GM18499 (cell line): ENCODE results near the gene NABP1.

ENCODE experiments used
- ATAC-seq: cut with Tn5 transposase; IDR thresholded peaks from one replicate; pipeline ENCODE4 v1.9.1; 2021; ENCODE audit warnings: moderate number of reproducible peaks; ENCODE audit not compliant: insufficient read depth, unreplicated experiment

Gene NABP1

DNA sequence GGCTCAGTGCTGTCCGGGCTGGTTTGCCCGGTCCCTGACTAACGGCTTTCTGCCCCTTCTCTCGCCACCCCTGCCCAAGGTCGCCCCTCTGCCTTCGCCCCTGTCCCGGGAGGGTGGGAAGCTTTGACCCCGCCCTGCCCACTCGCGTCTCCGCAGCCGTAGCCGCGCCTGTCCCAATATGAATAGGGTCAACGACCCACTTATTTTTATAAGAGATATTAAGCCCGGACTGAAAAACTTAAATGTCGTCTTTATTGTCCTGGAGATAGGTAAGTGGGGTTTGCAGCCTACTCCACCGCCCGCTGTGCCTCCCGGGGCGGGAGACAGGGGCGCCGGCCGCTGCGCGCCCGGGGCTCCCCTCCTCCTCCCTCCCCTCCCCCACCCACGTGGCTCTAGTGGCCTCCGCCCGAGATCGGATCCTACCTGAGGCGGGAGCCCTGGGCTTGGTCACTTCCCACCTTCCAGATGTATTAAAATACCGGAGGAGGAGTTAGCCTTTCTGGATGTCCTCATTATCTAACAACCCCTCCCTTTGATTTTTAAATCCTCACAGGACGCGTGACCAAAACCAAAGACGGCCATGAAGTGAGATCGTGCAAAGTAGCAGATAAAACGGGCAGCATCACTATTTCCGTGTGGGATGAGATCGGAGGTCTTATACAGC, 633 bp downstream of the NABP1 start:
- peak; percentile 1 for ATAC-seq

DNA sequence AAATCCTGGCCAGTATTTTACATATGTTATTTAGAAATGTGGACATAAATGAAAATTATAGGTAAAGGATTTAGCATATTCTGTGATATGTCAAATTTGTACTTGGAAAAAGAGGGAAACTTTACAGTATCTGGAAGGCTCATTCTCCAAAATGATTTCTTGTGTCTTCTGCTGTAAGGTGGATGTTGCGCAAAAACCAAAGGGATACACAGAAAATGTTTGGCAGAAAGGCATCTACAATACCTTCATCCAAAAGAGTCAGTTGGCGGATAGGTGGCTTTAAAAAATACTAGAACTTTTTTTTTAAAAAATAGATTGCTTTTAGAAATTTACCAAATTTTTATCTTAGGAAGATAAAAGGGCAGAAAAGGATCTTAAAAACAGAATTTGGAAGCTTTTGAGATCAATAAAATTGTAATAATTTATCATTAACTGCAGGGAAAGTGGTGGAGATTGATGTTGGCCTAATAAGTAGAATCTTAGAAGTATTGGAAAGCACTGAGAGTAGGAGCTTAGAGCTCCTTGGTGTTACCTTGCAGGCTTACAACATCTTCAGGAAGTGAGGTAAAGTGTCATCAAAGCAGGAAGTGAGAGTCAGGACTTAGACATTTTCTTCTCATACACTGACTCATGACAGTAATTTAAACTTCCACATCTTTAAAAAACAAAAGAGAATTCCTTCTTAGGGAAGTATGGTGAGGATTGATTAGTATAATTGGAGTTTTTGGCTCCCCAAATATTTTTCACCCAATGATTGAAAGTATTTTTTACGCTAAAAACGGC, 2.1 kb downstream of the NABP1 start:
- ATAC-seq: peak; percentile 22

DNA sequence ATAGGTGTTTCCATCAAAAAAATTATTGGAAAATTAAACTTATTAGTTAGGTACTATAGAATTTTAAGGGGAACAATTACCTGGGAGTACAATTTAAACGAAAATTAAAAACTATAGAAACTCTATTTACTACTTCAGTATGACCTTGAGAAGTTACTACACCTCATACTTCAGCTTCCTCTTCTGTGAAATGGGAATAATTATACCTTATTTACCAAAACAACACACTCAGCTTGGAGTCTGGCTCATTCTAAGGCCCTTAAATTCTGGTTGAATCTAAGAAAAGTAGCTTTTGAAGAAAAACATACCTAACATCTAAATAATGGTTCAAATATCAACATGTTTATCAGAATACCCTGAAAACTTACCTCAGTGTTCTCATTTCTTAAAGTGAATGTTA, 2.7 kb downstream of the NABP1 start:
- ATAC-seq: no peak

DNA sequence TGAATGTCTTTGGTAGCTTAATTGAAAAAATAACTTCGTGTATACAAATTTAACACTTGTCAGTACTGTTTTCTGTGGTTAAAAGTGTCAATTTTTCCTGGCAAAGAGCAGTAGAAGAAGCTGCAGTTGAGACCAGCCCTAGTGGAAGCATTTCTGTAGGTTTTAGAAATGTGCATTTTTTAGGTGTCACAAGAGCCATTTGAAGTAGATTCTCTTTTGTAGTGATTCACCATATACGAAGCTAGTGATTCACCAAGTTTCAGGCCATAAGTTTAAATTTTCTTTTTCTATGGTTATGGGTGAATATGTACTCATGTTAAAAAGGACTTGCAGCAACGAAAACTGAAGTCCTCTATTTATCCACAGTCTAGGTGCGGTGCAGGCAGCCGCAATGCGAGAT, 4.2 kb downstream of the NABP1 start:
- ATAC-seq: no peak

DNA sequence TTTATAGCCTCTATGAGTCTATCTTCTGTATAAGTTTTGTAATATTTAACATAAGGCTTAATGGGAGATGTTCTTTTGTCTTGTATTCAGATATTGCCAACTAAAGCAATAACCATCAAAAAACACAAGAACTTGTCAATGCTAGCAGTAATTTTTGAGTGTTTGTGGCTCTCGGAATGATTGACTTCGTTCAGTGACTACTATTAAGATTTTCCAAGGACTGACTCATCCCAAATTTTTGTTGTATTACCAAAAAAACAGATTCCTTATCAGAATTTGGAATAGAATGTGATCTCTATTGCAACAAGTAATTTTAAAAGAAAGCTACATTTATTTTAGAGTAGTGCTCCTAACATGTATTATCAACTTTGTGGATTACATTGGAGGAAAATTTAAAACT, 8.1 kb downstream of the NABP1 start:
- ATAC-seq: no peak

DNA sequence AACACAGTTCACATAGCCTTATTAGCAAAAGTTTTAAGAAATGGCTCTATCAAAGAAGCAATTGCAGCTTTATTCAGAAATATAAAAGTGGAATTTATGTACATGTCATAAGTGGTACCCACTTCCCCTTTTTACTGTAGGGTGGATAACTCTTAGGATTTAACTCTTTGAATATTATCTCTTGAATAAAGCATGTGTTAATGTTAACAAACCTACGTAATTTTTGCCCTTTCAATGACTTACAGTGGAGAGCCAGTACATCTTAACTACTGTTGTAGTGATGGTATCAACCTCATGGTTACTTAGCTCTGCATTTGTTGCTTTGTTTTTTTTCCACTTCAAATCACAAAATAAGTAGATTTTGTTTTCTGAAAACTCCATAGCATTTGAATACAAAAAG, 8.8 kb downstream of the NABP1 start:
- ATAC-seq: no peak

DNA sequence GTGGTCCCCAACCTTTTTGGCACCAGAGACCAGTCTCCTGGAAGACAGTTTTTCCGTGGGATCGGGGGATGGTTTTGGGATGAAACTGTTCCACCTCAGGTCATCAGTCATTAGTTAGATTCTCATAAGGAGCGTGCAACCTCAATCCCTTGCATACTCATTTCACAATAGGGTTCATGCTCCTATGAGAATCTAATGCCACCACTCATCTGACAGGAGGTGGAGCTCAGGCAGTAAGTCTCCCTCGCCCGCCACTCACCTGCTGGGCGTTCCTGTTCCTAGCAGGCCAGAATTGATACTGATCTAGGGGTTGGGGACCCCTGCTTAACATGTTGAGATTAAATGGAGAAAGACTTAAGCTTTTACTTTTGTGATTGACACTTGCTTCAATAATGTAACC, 9.9 kb downstream of the NABP1 start:
- ATAC-seq: no peak

DNA sequence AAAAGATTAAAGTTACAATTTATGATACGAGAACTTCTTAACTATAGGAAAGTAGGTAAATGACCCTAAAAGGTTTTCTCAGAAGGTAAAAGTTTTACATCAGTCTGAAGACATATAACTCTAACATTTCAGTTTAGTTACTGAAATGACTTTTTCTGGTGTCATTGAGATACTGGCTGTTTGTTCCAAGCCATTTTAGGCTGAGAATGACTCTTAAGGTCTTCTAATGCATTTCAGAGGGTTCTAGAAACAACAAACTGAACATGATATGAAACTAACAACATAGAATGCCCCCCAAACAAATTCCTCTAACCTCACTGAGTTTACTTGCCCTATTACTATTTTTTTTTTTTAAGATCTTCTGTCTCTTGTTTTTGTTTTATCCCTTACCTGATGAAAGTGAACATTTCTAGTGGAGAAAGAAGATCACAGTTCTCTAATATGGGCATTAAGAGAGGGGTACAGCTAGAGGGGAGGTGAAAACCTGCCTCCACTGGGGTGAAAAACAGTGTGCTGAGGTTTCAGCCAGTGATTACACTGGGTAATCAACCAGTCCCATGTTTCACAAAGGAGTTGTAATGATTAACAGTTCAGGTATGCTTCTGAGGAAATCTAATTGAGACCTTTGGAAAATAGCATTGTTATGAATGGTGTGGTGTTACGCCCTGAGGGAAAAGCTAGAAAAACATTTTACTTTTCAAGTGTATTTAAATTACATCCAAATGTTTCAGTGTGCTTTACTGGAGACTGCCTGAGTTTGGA, 11.2 kb downstream of the NABP1 start:
- ATAC-seq: no peak

DNA sequence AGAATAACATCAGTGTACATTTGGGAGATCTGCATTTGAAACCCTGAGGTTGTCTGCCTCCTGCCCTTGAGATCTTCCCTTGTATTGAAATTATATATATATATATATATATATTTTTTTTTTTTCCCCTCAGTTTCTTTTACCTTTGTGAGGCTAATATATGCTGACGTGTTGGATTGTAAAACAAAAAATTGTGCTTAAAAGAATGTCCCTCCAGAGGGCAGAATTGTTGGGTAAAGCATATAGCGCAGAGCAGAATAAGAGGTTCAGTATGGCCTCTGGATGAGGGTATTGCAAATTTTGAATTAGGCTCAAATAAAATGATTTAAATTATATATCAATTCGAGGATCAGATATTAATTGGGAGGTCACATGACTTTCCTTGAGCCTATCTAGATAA, 12.4 kb downstream of the NABP1 start:
- ATAC-seq: no peak

DNA sequence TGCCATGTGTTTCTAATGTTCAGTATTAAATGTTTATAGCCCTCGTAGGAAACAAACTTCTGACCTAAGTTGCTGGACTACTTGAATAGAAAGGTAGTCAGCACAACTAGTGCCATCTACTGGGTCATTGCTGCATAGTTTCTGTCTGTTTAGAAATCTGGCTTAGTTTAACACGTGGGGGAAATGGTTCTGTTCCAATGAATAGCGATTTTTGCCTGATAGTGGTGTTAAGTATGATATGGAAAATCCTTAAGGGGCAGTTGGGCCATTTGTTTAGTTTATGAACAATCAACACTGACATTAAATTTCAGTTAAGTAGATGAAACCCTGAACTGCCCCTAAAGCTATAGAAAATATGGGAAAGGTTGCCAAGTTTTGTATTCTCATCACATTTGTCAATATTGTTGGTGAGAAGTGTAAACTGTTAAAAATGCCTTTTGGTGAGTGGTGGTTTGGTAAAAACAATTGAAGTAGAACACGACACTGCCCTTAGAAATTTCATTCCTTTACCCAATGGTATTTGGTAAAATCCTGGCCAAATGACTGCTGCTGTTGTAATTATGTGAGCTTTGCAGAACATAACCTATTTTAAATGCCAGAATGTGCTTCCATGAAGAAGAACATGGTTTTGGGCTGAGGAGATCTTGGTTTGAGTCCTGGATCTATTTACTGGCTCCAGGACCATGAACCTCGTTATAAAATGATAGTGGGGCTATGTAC, 13.2 kb downstream of the NABP1 start:
- peak; percentile 74 for ATAC-seq

DNA sequence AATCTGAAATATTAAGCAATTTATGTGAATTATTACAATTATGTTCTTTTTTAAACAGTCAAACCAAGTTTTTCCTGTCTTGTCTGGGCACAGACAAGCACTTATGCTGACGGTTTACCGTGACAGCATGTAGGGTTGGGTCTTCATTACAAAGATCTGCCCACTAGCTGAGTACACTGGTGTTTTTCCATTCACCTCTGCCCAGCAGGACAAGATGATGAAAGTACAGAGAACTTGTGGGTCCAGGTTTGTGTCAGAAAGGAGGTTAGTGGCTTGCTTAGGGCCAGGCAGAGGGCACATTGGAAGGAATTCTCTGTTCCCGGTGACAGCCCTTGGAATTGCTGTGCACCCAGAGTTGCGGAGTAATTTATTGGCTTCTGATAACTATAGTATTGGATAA, 14.0 kb downstream of the NABP1 start:
- ATAC-seq: no peak

DNA sequence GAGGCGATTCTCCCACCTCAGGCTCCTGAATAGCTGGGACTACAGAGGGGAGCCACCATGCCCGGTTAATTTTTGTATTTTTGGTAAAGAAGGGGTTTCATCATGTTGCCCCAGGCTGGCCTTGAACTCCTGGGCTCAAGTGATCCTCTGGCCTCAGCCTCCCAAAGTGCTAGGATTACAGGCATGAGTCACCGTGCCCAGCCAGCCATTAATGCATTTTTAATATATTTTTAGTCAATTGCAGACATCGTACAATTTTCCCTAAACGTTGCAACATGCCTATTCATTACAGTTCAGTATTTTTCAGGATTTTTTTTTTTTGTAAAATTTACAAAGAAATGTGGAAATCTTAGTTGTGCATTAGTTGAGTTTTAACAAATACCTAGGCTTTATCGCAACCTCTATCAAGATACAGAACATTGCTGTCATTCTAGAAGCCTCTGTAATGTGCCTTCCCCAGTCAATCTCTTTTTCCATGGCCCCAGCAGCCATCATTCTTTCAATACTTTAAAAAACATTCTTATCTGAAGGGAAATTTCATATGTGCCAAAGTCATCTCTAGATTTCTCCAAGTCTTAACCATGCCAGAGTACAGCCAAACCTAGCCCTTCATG, 14.7 kb downstream of the NABP1 start:
- ATAC-seq: no peak

DNA sequence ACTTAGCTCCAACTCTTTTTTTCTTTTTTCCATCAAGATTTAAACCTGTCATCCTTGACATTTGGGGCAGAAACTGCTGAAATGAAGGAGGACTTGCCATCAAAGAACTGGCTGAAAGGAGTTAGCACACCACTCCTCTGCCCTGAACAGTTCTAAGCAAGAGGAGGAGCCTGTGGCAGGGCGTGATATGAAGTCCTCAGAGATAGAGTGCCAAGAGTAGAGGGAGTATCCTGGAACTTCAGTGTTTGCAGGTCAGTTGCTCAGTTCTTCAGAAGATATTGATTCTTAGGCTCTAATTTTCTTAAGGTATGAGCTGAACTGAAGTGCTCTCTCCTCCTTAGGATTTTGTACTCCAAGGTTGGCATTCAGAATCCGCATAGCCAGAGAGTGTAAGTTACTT, 15.2 kb downstream of the NABP1 start:
- ATAC-seq: no peak

DNA sequence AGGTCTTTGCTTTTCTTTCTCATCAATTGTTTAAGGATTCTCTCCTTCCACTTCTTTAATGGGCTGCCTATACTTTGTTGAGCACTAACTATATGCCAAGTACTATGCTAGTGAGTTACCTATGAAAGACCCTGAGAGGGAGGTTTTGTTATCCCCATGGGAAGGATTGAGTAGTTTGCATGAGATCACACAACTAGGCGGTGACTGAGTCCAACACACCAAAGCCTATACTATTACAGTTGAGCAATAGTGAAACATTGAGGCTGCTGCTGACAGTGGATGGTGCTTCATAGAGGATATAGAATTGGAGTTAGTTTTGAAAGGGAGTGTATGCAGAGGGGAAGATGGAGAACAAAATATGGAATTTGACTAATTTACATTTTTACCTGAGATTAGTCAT, 15.8 kb downstream of the NABP1 start:
- ATAC-seq: no peak

DNA sequence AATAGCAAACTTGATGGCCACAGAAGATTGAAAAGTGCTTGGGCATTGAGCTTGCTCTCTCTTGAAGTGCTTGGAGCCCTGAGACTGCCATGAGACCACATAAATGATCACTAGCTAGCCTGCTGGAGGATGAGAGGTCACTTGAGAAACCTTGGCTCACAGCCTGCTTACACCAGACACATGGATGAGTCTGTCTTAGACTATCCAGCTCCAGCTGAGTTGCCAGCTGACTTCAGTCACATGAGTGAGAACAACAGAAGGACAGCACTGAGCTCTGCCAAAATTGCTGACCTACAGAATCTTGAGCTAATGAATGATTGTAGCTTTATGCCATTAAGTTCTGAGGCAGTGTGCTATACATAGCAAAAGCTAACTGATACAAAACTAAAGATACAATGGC, 18.1 kb downstream of the NABP1 start:
- no peak for ATAC-seq

DNA sequence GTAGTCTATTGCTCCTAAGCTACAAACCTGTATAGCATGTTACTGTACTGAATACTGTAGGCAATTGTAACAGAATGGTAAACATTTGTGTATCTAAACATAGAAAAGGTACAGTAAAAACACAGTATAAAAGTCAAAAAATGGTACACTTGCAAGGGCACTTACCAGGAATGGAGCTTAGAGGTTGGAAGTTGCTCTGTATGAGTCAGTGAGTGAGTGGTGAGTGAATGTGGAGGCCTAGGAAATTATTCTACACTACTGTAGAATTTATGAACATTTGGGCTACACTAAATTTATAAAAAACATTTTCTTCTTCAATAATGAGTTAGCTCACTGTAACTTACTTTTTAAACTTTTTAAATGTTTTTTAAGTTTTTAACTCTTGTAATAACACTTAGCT, 19.0 kb downstream of the NABP1 start:
- ATAC-seq: no peak

DNA sequence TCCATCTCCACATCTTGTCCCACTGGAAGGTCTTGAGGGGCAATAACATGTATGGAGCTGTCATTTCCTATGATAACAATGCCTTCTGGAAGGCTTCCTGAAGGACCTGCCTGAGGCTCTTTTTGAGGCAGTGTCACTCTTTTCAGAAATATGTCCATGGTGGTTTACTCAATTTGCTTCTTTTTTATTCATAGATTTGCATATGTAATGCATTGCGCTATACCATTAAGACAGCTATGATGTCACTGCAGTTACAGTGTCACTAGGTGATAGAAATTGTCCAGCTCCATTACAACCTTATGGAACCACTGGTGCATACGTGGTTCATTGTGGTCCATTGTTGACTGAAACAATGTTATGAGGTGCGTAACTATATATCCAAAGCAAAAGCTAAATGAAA, 19.9 kb downstream of the NABP1 start:
- no peak for ATAC-seq

DNA sequence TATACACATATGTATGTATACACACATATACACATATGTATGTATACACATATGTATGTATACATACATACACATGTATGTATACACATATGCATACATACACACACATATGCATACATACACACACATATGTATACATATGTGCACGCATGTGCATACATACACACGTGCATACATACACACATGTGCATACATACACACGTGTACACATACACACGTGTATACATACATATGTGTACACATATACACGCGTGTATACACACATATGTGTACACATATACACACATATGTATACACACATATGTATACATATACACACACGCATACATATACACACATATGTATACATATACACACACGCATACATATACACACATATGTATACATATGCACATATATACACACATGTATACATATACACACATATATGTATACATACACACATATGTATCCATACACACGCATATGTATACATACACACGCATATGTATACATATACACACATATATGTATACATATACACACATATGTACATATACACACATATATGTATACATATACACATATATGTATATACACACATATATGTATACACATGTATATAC, 21.5 kb downstream of the NABP1 start:
- ATAC-seq: no peak

DNA sequence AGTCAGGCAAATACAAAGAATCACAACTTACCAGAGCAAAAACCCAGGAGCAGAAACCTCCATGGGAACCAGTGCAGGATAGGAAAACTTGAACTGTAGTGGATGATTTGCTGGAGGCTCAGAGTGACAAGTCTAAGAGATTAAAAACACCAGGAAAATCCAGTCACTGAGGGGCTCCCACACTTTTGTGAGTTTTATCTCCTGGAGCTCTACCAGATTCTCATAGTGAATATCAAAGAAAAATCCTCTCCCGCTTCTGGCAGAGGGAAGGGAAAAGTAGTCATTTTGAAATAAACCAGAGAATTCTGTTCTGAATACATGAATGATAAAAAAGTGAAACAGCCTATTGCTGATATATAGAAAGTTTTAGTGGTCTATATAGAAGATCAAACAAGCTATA, 23.1 kb downstream of the NABP1 start:
- no peak for ATAC-seq

DNA sequence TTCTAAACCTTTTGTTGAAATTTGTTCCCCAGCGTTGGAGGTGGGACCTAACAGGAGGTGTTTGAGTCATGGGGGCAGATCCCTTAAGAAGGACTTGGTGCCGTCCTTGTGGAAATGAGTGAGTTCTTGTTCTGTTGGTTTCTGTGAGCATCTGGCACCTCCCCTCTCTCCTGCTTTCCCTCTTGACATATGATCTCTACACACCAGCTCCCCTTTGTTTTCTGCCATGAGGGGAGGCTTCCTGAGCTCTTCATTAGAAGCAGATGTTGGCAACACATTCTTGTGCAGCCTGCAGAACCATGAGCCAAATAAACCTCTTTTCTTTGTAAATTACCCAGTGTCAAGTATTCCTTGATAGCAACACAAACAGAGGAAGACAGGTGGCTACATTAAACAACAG, 23.8 kb downstream of the NABP1 start:
- no peak for ATAC-seq
